ENCODE measurements around the gene JAZF1.

JAZF1 gene

GRCh38 chr7:28125431-28126409 is 54.9 kb downstream of the JAZF1 start (continued):
- TF ChIP-seq TSHZ2 (CRISPR knock-in tag; IDR thresholded peaks at IDR 0.05) (no peak), OSR1 (CRISPR knock-in tag; IDR thresholded peaks at IDR 0.05) (no peak), ZNF8 (CRISPR knock-in tag; IDR thresholded peaks at IDR 0.05) (no peak), TOX (CRISPR knock-in tag; IDR thresholded peaks at IDR 0.05; ENCODE audit: borderline replicate concordance) (no peak), RARB (CRISPR knock-in tag; IDR thresholded peaks at IDR 0.05) (no peak)
- TF ChIP-seq, protein P1, sequence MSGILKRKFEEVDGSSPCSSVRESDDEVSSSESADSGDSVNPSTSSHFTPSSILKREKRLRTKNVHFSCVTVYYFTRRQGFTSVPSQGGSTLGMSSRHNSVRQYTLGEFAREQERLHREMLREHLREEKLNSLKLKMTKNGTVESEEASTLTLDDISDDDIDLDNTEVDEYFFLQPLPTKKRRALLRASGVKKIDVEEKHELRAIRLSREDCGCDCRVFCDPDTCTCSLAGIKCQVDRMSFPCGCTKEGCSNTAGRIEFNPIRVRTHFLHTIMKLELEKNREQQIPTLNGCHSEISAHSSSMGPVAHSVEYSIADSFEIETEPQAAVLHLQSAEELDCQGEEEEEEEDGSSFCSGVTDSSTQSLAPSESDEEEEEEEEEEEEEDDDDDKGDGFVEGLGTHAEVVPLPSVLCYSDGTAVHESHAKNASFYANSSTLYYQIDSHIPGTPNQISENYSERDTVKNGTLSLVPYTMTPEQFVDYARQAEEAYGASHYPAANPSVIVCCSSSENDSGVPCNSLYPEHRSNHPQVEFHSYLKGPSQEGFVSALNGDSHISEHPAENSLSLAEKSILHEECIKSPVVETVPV (CRISPR knock-in tag; IDR thresholded peaks at IDR 0.05) = no peak

DNA sequence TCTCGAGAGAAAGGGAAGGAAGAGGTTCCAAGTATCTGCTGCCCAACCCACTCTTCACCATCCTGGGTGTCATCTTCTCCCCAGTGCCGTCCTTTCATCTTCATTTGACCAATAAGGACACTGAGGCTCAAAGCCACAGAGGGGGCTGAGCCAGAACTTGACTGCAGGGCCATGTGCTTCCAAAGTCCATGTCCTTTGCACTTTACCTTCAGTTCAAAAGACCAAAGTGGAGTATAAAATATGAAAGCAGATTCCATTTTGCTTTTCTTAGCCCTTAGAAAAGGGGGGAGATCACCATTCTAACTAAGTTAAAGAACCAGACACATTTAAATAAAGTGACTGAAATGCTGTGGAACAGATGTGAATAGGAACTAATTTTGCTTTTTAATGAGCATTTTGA is 56.2 kb downstream of the JAZF1 start:
- no peak for ATAC-seq
- TF ChIP-seq, protein P2, sequence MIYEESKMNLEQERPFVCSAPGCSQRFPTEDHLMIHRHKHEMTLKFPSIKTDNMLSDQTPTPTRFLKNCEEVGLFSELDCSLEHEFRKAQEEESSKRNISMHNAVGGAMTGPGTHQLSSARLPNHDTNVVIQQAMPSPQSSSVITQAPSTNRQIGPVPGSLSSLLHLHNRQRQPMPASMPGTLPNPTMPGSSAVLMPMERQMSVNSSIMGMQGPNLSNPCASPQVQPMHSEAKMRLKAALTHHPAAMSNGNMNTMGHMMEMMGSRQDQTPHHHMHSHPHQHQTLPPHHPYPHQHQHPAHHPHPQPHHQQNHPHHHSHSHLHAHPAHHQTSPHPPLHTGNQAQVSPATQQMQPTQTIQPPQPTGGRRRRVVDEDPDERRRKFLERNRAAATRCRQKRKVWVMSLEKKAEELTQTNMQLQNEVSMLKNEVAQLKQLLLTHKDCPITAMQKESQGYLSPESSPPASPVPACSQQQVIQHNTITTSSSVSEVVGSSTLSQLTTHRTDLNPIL (CRISPR knock-in tag; IDR thresholded peaks at IDR 0.05; ENCODE audit: low read depth) = no peak
- TF ChIP-seq ZFP3 (CRISPR knock-in tag; IDR thresholded peaks at IDR 0.05) = no peak
- TF ChIP-seq, protein P3, sequence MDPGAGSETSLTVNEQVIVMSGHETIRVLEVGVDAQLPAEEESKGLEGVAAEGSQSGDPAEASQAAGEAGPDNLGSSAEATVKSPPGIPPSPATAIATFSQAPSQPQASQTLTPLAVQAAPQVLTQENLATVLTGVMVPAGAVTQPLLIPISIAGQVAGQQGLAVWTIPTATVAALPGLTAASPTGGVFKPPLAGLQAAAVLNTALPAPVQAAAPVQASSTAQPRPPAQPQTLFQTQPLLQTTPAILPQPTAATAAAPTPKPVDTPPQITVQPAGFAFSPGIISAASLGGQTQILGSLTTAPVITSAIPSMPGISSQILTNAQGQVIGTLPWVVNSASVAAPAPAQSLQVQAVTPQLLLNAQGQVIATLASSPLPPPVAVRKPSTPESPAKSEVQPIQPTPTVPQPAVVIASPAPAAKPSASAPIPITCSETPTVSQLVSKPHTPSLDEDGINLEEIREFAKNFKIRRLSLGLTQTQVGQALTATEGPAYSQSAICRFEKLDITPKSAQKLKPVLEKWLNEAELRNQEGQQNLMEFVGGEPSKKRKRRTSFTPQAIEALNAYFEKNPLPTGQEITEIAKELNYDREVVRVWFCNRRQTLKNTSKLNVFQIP (CRISPR knock-in tag; IDR thresholded peaks at IDR 0.05; ENCODE audit: borderline replicate concordance, low read depth) = no peak
- no peak for TF ChIP-seq RARB (CRISPR knock-in tag; IDR thresholded peaks at IDR 0.05)
- no peak for TF ChIP-seq ARNTL (CRISPR knock-in tag; IDR thresholded peaks at IDR 0.05; ENCODE audit: borderline replicate concordance, low read depth)
- TF ChIP-seq CSDC2 (CRISPR knock-in tag; IDR thresholded peaks at IDR 0.05) = no peak
- TF ChIP-seq ZNF565 (CRISPR knock-in tag; conservative IDR thresholded peaks at IDR 0.05; ENCODE audit: low read depth) = no peak
- TF ChIP-seq OSR1 (CRISPR knock-in tag; IDR thresholded peaks at IDR 0.05) = no peak
- TF ChIP-seq TCF4 (CRISPR knock-in tag; IDR thresholded peaks at IDR 0.05; ENCODE audit: borderline replicate concordance) = no peak
- TF ChIP-seq ISL1 (CRISPR knock-in tag; IDR thresholded peaks at IDR 0.05) = no peak
- no peak for TF ChIP-seq TSHZ2 (CRISPR knock-in tag; IDR thresholded peaks at IDR 0.05)
- TF ChIP-seq SNAI2 (CRISPR knock-in tag; IDR thresholded peaks at IDR 0.05) = no peak
- TF ChIP-seq ZNF8 (CRISPR knock-in tag; IDR thresholded peaks at IDR 0.05) = no peak
- no peak for TF ChIP-seq ESRRG (CRISPR knock-in tag; IDR thresholded peaks at IDR 0.05)
- no peak for TF ChIP-seq BACH2 (CRISPR knock-in tag; IDR thresholded peaks at IDR 0.05; ENCODE audit: borderline replicate concordance)
- no peak for TF ChIP-seq ZNF70 (CRISPR knock-in tag; IDR thresholded peaks at IDR 0.05)

- no peak for ATAC-seq
- TF ChIP-seq TCF4 (CRISPR knock-in tag; IDR thresholded peaks at IDR 0.05; ENCODE audit: borderline replicate concordance) (no peak), ARNTL (CRISPR knock-in tag; IDR thresholded peaks at IDR 0.05; ENCODE audit: borderline replicate concordance, low read depth) (no peak), CSDC2 (CRISPR knock-in tag; IDR thresholded peaks at IDR 0.05) (no peak), ZNF8 (CRISPR knock-in tag; IDR thresholded peaks at IDR 0.05) (no peak), TOX (CRISPR knock-in tag; IDR thresholded peaks at IDR 0.05; ENCODE audit: borderline replicate concordance) (no peak), GLIS3 (CRISPR knock-in tag; IDR thresholded peaks at IDR 0.05) (no peak), ISL1 (CRISPR knock-in tag; IDR thresholded peaks at IDR 0.05) (no peak), ESRRG (CRISPR knock-in tag; IDR thresholded peaks at IDR 0.05) (no peak), ZC3H10 (CRISPR knock-in tag; IDR thresholded peaks at IDR 0.05) (no peak)
- TF ChIP-seq, protein P3 (CRISPR knock-in tag; IDR thresholded peaks at IDR 0.05; ENCODE audit: borderline replicate concordance, low read depth) = no peak
- TF ChIP-seq, protein P1 (CRISPR knock-in tag; IDR thresholded peaks at IDR 0.05) = no peak
- TF ChIP-seq, protein P2 (CRISPR knock-in tag; IDR thresholded peaks at IDR 0.05; ENCODE audit: low read depth) = no peak
These were observed 56.8 kb downstream of the JAZF1 start for GRCh38 chr7:28123752-28124151.
